Lung (tissue), 12 donors: Measurements from ENCODE around the gene LARP1. TPM values are rescaled to one million over a fixed set of nuclear protein-coding genes. Genes with fewer than 3 reads are reported as not detected.
A peak's percentile ranks its signal among the peaks of the same experiment; 100 is the strongest.

Source experiments
- ATAC-seq: fragments of 200-7000 bp; cut with Tn5 transposase; one replicate; pipeline ENCODE4 v1.9.1; 2020; ENCODE audit warnings: moderate number of reproducible peaks; ENCODE audit not compliant: insufficient read depth, low FRiP score
- DNase-seq, 3 donors: peaks; one replicate each; pipeline ENCODE4 v3.0.0-alpha.2; 2013 to 2017
- H3K27ac ChIP-seq, 2 donors: one replicate each; pipeline ENCODE4 v1.5.1; 2013; ENCODE audit warnings: mild to moderate bottlenecking in 2 of 2, moderate library complexity in 2 of 2, control low read depth in 1 of 2, inconsistent platforms in 1 of 2, low read depth in 1 of 2, low read length in 1 of 2
- H3K27me3 ChIP-seq, 3 donors: one replicate each; pipeline ENCODE4 v1.5.1; 2013; ENCODE audit warnings: low read length in 2 of 3; ENCODE audit not compliant: control insufficient read depth in 3 of 3, insufficient read depth in 3 of 3
- H3K36me3 ChIP-seq, 4 donors: one replicate each; pipeline ENCODE4 v1.5.1; 2013; ENCODE audit warnings: low read length in 4 of 4, mild to moderate bottlenecking in 1 of 4, moderate library complexity in 1 of 4; ENCODE audit not compliant: control insufficient read depth in 4 of 4, insufficient read depth in 4 of 4
- H3K4me1 ChIP-seq, 5 donors: one replicate each; pipeline ENCODE4 v1.5.1; 2013; ENCODE audit warnings: low read length in 5 of 5, mild to moderate bottlenecking in 2 of 5, moderate library complexity in 1 of 5; ENCODE audit not compliant: control insufficient read depth in 5 of 5, insufficient read depth in 5 of 5
- H3K4me3 ChIP-seq: one replicate; pipeline ENCODE4 v1.5.1; 2013; ENCODE audit warnings: mild to moderate bottlenecking, control low read depth, moderate library complexity
- H3K9ac ChIP-seq, 2 donors: one replicate each; pipeline ENCODE4 v1.5.1; 2013; ENCODE audit warnings: low read length in 2 of 2, control low read depth in 1 of 2; ENCODE audit not compliant: insufficient read depth in 1 of 2
- H3K9me3 ChIP-seq, 4 donors: one replicate each; pipeline ENCODE4 v1.5.1; 2013; ENCODE audit warnings: low read length in 3 of 4, mild to moderate bottlenecking in 1 of 4, moderate library complexity in 1 of 4; ENCODE audit not compliant: control insufficient read depth in 4 of 4, insufficient read depth in 3 of 4
- WGBS, 2 donors: extraction: QIAGEN DNeasy Blood & Tissue Kit; methylation state at CpG; one replicate each; pipeline ENCODE4 v1.1.7; 2013; 5-methylcytosine and 5-hydroxymethylcytosine counted together
- polyA plus RNA-seq, 2 donors: library from polyadenylated mRNA; stranded (reverse); fragments of 200-250 nt; gene quantifications; one replicate each; pipeline ENCODE4 v1.2.1, GENCODE V29; 2013
- total RNA-seq, 2 donors: library from RNA; depleted of rRNA in 1 of 2; stranded (reverse); fragments of >200 nt in 1 of 2; gene quantifications; one replicate each; pipeline ENCODE4 v1.2.1, GENCODE V29; 2014 to 2021
- TF ChIP-seq, protein P1 (sequence below): IDR thresholded peaks from 2 replicates; pipeline ENCODE4 v1.5.1; 2012; ENCODE audit warnings: mild to moderate bottlenecking; ENCODE audit errors: control extremely low read depth, extremely low read depth
- donor health status: control.
- donor health status: control.
- donor health status: Bipolar disorder and iron deficiency.
- donor health status: healthy.
- donor health status: DM: yes; HTN: yes; CAD: no.

LARP1 gene
- total and polyA plus RNA-seq, 4 donors, result 30.5 to 199 (median 61.7) TPM

GRCh38 chr5:154751854-154752253 lies 3.3 kb upstream of the LARP1 start:
- peaks cover 2 to 23% (median 8%) of the 10 kb centered on the region in 5 donors for H3K4me1 ChIP-seq
- ATAC-seq, result no peak

DNA sequence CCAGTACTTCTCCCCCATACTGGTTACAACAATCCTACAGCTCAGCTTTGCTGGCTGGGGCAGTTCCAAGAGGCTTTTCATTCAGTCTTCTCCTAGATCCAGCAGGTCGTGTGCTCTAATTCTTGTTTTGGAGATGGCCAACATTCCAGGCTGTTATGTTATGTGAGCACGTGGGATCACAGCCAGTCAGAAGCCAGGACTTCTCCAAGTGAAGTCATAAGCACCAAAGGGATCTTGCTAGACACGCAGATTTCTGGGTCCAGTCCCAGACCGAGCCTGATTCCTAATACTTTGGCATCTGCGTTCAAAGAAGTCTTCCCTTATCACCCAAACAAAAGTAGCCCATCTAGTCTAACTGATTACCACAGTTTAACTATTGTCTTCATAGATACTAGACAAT lies 1.4 kb upstream of the LARP1 start:
- TF ChIP-seq, protein P1, sequence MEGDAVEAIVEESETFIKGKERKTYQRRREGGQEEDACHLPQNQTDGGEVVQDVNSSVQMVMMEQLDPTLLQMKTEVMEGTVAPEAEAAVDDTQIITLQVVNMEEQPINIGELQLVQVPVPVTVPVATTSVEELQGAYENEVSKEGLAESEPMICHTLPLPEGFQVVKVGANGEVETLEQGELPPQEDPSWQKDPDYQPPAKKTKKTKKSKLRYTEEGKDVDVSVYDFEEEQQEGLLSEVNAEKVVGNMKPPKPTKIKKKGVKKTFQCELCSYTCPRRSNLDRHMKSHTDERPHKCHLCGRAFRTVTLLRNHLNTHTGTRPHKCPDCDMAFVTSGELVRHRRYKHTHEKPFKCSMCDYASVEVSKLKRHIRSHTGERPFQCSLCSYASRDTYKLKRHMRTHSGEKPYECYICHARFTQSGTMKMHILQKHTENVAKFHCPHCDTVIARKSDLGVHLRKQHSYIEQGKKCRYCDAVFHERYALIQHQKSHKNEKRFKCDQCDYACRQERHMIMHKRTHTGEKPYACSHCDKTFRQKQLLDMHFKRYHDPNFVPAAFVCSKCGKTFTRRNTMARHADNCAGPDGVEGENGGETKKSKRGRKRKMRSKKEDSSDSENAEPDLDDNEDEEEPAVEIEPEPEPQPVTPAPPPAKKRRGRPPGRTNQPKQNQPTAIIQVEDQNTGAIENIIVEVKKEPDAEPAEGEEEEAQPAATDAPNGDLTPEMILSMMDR, result no peak
- peak; percentile 79 to 93 (median 88) for DNase-seq
- Histone ChIP-seq H3K4me1 (peaks cover 3 to 36% (median 11%) of the 10 kb centered on the region in 5 donors), H3K36me3 (no peaks in the 10 kb centered on the region), H3K4me3 (peak overlapping the region; percentile 14), H3K9ac (peak overlapping the region in 1 of 2 donors; percentile 87), H3K9me3 (no peaks in the 10 kb centered on the region), H3K27ac (peak overlapping the region; percentile 56 to 97), H3K27me3 (no peaks in the 10 kb centered on the region)
- no peak for ATAC-seq
- 46 to 74% methylated on average over 5 of the region's 5 CpGs for WGBS, 2 donors

More at GRCh38 chr5:154751854-154752253, 3.3 kb upstream of the LARP1 start:
- H3K4me3 ChIP-seq, result no peak overlapping the region
- no peak overlapping the region for H3K9ac ChIP-seq
- no peak for DNase-seq
- TF ChIP-seq, protein P1, result no peak
- no peaks in the 10 kb centered on the region for H3K27me3 ChIP-seq
- no peak overlapping the region for H3K27ac ChIP-seq
- no peaks in the 10 kb centered on the region for H3K9me3 ChIP-seq
- no peaks in the 10 kb centered on the region for H3K36me3 ChIP-seq

GRCh38 chr5:154754460-154755360 lies 467 bp upstream of the LARP1 start:
- Histone ChIP-seq H3K4me1 (peaks cover 3 to 36% (median 8%) of the 10 kb centered on the region in 5 donors), H3K9me3 (no peaks in the 10 kb centered on the region), H3K27me3 (no peaks in the 10 kb centered on the region), H3K36me3 (no peaks in the 10 kb centered on the region), H3K27ac (peak overlapping the region; percentile 97 to 98), H3K9ac (peak overlapping the region; percentile 71 to 87), H3K4me3 (peak overlapping the region; percentile 99)
- DNase-seq, result peak; percentile 100
- ATAC-seq, result peak; percentile 94
- TF ChIP-seq, protein P1, result peak; percentile 24
- 1% methylated on average over 63 to 91 of the region's 92 CpGs for WGBS, 2 donors
